H1 (cell line): Measurements from ENCODE around the gene SCO2. TPM values are rescaled to one million over a fixed set of nuclear protein-coding genes. Genes with fewer than 3 reads are reported as not detected.
A peak's percentile ranks its signal among the peaks of the same experiment; 100 is the strongest.

Experiments used
- CTCF ChIA-PET: fragments of 300-600 bp; sonication (Branson Sonifier 250); formaldehyde crosslinking; loops from one replicate; lab custom pipeline; 2021; ENCODE audit not compliant: partially characterized antibody; lab: Charles Lee
- POLR2A ChIA-PET: fragments of 300-600 bp; sonication (Branson Sonifier 250); formaldehyde crosslinking; loops from one replicate; lab custom pipeline; 2021; ENCODE audit warnings: inconsistent platforms; ENCODE audit not compliant: partially characterized antibody; lab: Charles Lee
- DNase-seq, 2 experiments: peaks; one replicate each; pipeline versions ENCODE4 v3.0.0 to v3.0.0-alpha.2; 2010 to 2022; ENCODE audit warnings: low spot score in 2 of 2, low read depth in 1 of 2, mixed read lengths in 1 of 2
- FAIRE-seq: peaks from 2 replicates; lab custom pipeline; 2011; peaks lifted over from hg19 to GRCh38; lab: Jason Lieb, UNC
- H2AFZ ChIP-seq: 2 replicates; pipeline ENCODE4 v1.8.1; 2012; ENCODE audit warnings: low read length, inconsistent platforms
- H2AK5ac ChIP-seq: 2 replicates; pipeline ENCODE4 v1.6.1; 2013; ENCODE audit warnings: low read depth, low read length
- H2BK120ac ChIP-seq: replicated peaks from 2 replicates; pipeline ENCODE3; 2013; ENCODE audit warnings: low read depth, low read length, inconsistent platforms
- H2BK12ac ChIP-seq: 2 replicates; pipeline ENCODE4 v1.6.1; 2013; ENCODE audit warnings: low read depth, low read length
- H2BK15ac ChIP-seq: 2 replicates; pipeline ENCODE4 v1.6.1; 2013; ENCODE audit warnings: low read length
- H2BK20ac ChIP-seq: 2 replicates; pipeline ENCODE4 v1.6.1; 2013; ENCODE audit warnings: low read length
- H2BK5ac ChIP-seq: 2 replicates; pipeline ENCODE4 v1.6.1; 2013; ENCODE audit warnings: low read depth, low read length
- H3K14ac ChIP-seq: 2 replicates; pipeline ENCODE4 v1.6.1; 2013; ENCODE audit warnings: inconsistent platforms; ENCODE audit not compliant: insufficient read length
- H3K18ac ChIP-seq: 2 replicates; pipeline ENCODE4 v1.6.1; 2013; ENCODE audit warnings: low read length; ENCODE audit errors: extremely low read depth
- H3K23ac ChIP-seq: 2 replicates; pipeline ENCODE4 v1.6.1; 2013; ENCODE audit warnings: inconsistent platforms; ENCODE audit not compliant: insufficient read length
- H3K23me2 ChIP-seq: 2 replicates; pipeline ENCODE4 v1.6.1; 2013; ENCODE audit warnings: low read depth, low read length
- H3K27ac ChIP-seq: 2 replicates; pipeline ENCODE4 v1.6.1; 2011; ENCODE audit warnings: low read depth, low read length, inconsistent platforms
- H3K27me3 ChIP-seq, 4 experiments: replicated peaks in 1 of 4; 1 replicate in 1 of 4; 2 replicates in 3 of 4; pipeline versions ENCODE4 v1.6.1 to v1.8.1; 2011 to 2013; ENCODE audit warnings: low read length in 3 of 4, mild to moderate bottlenecking in 3 of 4, inconsistent platforms in 2 of 4, mixed read lengths in 2 of 4, moderate library complexity in 1 of 4; ENCODE audit not compliant: control insufficient read depth in 3 of 4, insufficient read depth in 3 of 4; ENCODE audit errors: extremely low read depth in 1 of 4
- H3K36me3 ChIP-seq, 4 experiments: 2 replicates each; pipeline versions ENCODE4 v1.6.1 to v1.8.1; 2011 to 2013; ENCODE audit warnings: mild to moderate bottlenecking in 4 of 4, low read length in 3 of 4, moderate library complexity in 2 of 4, control low read depth in 1 of 4, inconsistent platforms in 1 of 4; ENCODE audit not compliant: insufficient read depth in 4 of 4, control insufficient read depth in 2 of 4
- H3K4ac ChIP-seq: replicated peaks from 2 replicates; pipeline ENCODE3; 2013; ENCODE audit warnings: low read length, low read depth, mixed read lengths, inconsistent platforms; ENCODE audit not compliant: insufficient read length
- H3K4me1 ChIP-seq, 4 experiments: replicated peaks in 1 of 4; 1 replicate in 1 of 4; 2 replicates in 3 of 4; pipeline versions ENCODE4 v1.6.1 to v1.8.1; 2011 to 2013; ENCODE audit warnings: low read length in 3 of 4, inconsistent platforms in 2 of 4, mixed read lengths in 1 of 4; ENCODE audit not compliant: insufficient read depth in 4 of 4, control insufficient read depth in 3 of 4
- H3K4me2 ChIP-seq, 2 experiments: 2 replicates each; pipeline versions ENCODE4 v1.6.1 to v1.8.1; 2011 to 2013; ENCODE audit warnings: low read depth in 2 of 2, low read length in 2 of 2, control low read depth in 1 of 2, inconsistent platforms in 1 of 2, mild to moderate bottlenecking in 1 of 2; ENCODE audit not compliant: insufficient read depth in 1 of 2
- H3K4me3 ChIP-seq, 4 experiments: fragments of 200-600, 300-600 bp in 1 of 4; sonication (generic), shearing (Covaris generic), sonication (Bioruptor Twin) in 1 of 4; 2 replicates each; pipeline versions ENCODE4 v1.5.1 to v1.8.1; 2011 to 2016; ENCODE audit warnings: low read length in 4 of 4, low read depth in 3 of 4, control low read depth in 2 of 4, inconsistent platforms in 2 of 4, mild to moderate bottlenecking in 2 of 4, mixed read lengths in 1 of 4, moderate library complexity in 1 of 4; ENCODE audit not compliant: insufficient read depth in 2 of 4; ENCODE audit errors: extremely low read depth in 1 of 4
- H3K56ac ChIP-seq: replicated peaks from 2 replicates; pipeline ENCODE3; 2013; ENCODE audit warnings: low read depth, mild to moderate bottlenecking, mixed read lengths, low read length, inconsistent platforms; ENCODE audit not compliant: insufficient read length
- H3K79me1 ChIP-seq: 2 replicates; pipeline ENCODE4 v1.6.1; 2013; ENCODE audit warnings: low read depth, low read length, control low read depth
- H3K79me2 ChIP-seq, 2 experiments: 2 replicates each; pipeline versions ENCODE4 v1.6.1 to v1.8.1; 2012 to 2013; ENCODE audit warnings: low read length in 2 of 2, mild to moderate bottlenecking in 2 of 2, inconsistent platforms in 1 of 2; ENCODE audit not compliant: insufficient read depth in 2 of 2, control insufficient read depth in 1 of 2
- H3K9ac ChIP-seq, 4 experiments: replicated peaks in 1 of 4; 1 replicate in 1 of 4; 2 replicates in 3 of 4; pipeline versions ENCODE4 v1.6.1 to v1.8.1; 2011 to 2013; ENCODE audit warnings: low read depth in 3 of 4, low read length in 3 of 4, control low read depth in 2 of 4, mild to moderate bottlenecking in 2 of 4, moderate library complexity in 2 of 4, inconsistent platforms in 1 of 4; ENCODE audit errors: extremely low read depth in 1 of 4
- H3K9me3 ChIP-seq, 2 experiments: 2 replicates each; pipeline versions ENCODE4 v1.6.1 to v1.8.1; 2012 to 2013; ENCODE audit warnings: mild to moderate bottlenecking in 2 of 2, moderate library complexity in 2 of 2, control low read depth in 1 of 2, inconsistent platforms in 1 of 2, low read depth in 1 of 2, low read length in 1 of 2, mixed read lengths in 1 of 2; ENCODE audit not compliant: insufficient read depth in 2 of 2
- H4K20me1 ChIP-seq, 2 experiments: replicated peaks in 1 of 2; 2 replicates each; pipeline versions ENCODE3 to v1.8.1; 2011 to 2013; ENCODE audit warnings: inconsistent platforms in 2 of 2, low read length in 2 of 2, mild to moderate bottlenecking in 1 of 2; ENCODE audit not compliant: insufficient read depth in 2 of 2, control insufficient read depth in 1 of 2
- H4K5ac ChIP-seq: 2 replicates; pipeline ENCODE4 v1.6.1; 2013; ENCODE audit warnings: low read length, low read depth, mixed read lengths, inconsistent platforms; ENCODE audit not compliant: insufficient read length
- H4K8ac ChIP-seq: 2 replicates; pipeline ENCODE4 v1.8.0; 2013; ENCODE audit warnings: mild to moderate bottlenecking, moderate library complexity, low read length, inconsistent platforms; ENCODE audit not compliant: insufficient read depth; ENCODE audit errors: extremely low read depth
- H4K91ac ChIP-seq: replicated peaks from 2 replicates; pipeline ENCODE3; 2013; ENCODE audit warnings: low read length, mixed read lengths, inconsistent platforms; ENCODE audit not compliant: insufficient read length
- WGBS, 2 experiments: shearing (Covaris generic) in 1 of 2; methylation state at CpG; one replicate each; pipeline versions ENCODE4 v1.1.6 to v1.1.7; 2013 to 2015; ENCODE audit warnings: low lambda C conversion rate in 2 of 2, mixed read lengths in 2 of 2, inconsistent platforms in 1 of 2, low coverage in 1 of 2, missing lambda C conversion rate in 1 of 2; ENCODE audit not compliant: insufficient replicate concordance in 2 of 2, insufficient coverage in 1 of 2, insufficient read length in 1 of 2; ENCODE audit errors: extremely low coverage in 1 of 2, missing lambda C conversion rate in 1 of 2; 5-methylcytosine and 5-hydroxymethylcytosine counted together
- polyA plus RNA-seq, 7 experiments: library from polyadenylated mRNA; depleted of rRNA in 3 of 7; stranded (reverse) in 5 of 7; unstranded in 2 of 7; fragments of >200 nt in 5 of 7; fragments of 200-250 nt in 2 of 7; gene quantifications; 1 replicate in 5 of 7; 2 replicates in 1 of 7; 4 replicates in 1 of 7; pipeline versions ENCODE4 v1.2.1 to v1.2.3, GENCODE V29; 2011 to 2013; ENCODE audit warnings: missing spikeins in 2 of 7, mixed read lengths in 2 of 7
- total RNA-seq: library from RNA; stranded (reverse); fragmentation: NEBNext Ultra II Directional; extraction: Animal tissue kit (Norgen Biotek cat#: 25700); gene quantifications from 2 replicates; pipeline ENCODE4 v1.2.1, GENCODE V29; 2021

The SCO2 gene
- total and polyA plus RNA-seq, 2 of the 8 experiments (the other 6 are each of a cell fraction or from before 2014, with no cell fraction given): 2.0 TPM; not detected in 1

- no peak overlapping the region for H3K18ac ChIP-seq
- H3K79me2 ChIP-seq: peaks cover 0 to 14% of the 10 kb centered on the region in 2 experiments; a peak in 3 of 4 replicates
- no peak overlapping the region for H2AFZ ChIP-seq
- H2BK15ac ChIP-seq: no peak overlapping the region
- H3K14ac ChIP-seq: no peak overlapping the region
- no peak overlapping the region for H4K8ac ChIP-seq
- peak overlapping the region; percentile 39; the same call in 1 of the 2 replicates for H2BK12ac ChIP-seq
- ChIA-PET POLR2A (no interaction called here), CTCF (interaction anchor here (0.6 to 2.9 kb wide), 3 partner anchors 20 to 487 kb away, joined by 3 to 16 read pairs (median 4); no protein-coding TSS in a partner anchor)
- 0 out of 8 replicates have a peak, but pooled peaks cover 0 to under 1% (median 0%) of the 10 kb centered on the region in 4 experiments for H3K36me3 ChIP-seq
- H3K9ac ChIP-seq: no peak overlapping the region
- DNase-seq: no peak
- no peak overlapping the region for H3K4me3 ChIP-seq
- no peak overlapping the region for H3K23ac ChIP-seq
- peaks cover 0 to 20% (median 10%) of the 10 kb centered on the region in 4 experiments; a peak in 5 of 7 replicates for H3K4me1 ChIP-seq
- peak overlapping the region; percentile 44; the same call in 1 of the 2 replicates for H2BK5ac ChIP-seq
- H3K27me3 ChIP-seq: peaks cover 1 to 22% (median 13%) of the 10 kb centered on the region in 4 experiments; a peak in 6 of 7 replicates
- H3K79me1 ChIP-seq: peaks cover 7% of the 10 kb centered on the region
- H2BK20ac ChIP-seq: no peak overlapping the region
- no peak overlapping the region for H2AK5ac ChIP-seq
- H4K20me1 ChIP-seq: peaks cover 11 to 12% of the 10 kb centered on the region in 2 experiments
- no peaks in the 10 kb centered on the region for H3K9me3 ChIP-seq
- no peak for FAIRE-seq
- H3K27ac ChIP-seq: no peak overlapping the region
- H3K23me2 ChIP-seq: peaks cover 12% of the 10 kb centered on the region; the same call in 1 of the 2 replicates
- H3K4me2 ChIP-seq: no peak overlapping the region
- no peak overlapping the region for H3K56ac ChIP-seq
- 93% methylated on average over 12 of the region's 12 CpGs; no CpG with 5 or more reads in 1 of the 2 experiments for WGBS, 2 experiments
- no peak overlapping the region for H4K5ac ChIP-seq
- no peak overlapping the region for H2BK120ac ChIP-seq
- H3K4ac ChIP-seq: no peak overlapping the region
- H4K91ac ChIP-seq: peak overlapping the region; percentile 40
Observed at GRCh38 chr22:50477923-50478322, 47.5 kb downstream of the SCO2 start.
